ENCODE data around the gene GNG8. TPM values are rescaled to one million over a fixed set of nuclear protein-coding genes. Genes with fewer than 3 reads are reported as not detected.
A peak's percentile ranks its signal among the peaks of the same experiment; 100 is the strongest.

The GNG8 gene
- total RNA-seq, 1 experiment from 2014 or later: not detected

DNA sequence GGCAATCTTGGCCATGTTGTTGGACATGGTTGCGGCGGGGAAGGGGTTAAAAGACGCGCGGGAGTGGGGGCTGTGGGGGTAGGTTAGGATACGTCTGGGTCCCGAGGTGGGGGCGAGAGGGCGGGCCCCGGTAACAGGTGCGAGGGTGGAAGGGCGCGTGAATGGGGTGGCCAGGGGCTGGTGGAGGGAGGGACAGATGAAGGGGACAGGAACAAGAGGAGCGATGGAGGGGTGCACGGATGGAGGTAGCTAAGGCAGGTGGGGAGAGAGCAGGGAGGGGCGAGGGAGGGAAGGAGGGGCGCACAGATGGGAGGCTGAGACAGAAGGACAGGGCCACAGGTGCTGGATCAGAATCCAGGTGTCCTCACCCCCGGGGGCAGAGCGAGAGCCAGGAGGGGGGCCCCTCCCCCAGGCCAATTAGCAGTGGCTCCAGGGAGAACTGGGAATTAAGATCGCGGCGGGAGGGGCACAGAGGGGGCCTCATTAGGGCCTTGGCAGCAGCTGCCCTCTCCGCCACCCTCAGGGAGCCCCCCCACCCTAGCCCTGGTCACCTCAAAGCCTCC lies 1.3 kb downstream of the GNG8 start:
- Histone ChIP-seq H3K27me3 (ENCODE audit: insufficient read depth, low read length) (no peaks in the 10 kb centered on the region), H4K20me1 (ENCODE audit: insufficient read depth) (no peaks in the 10 kb centered on the region), H3K9ac (ENCODE audit: low read length) (no peak overlapping the region), H3K4me1 (ENCODE audit: control insufficient read depth in 1 of 2, insufficient read depth in 2 of 2, low read length in 2 of 2) (peaks cover 20 to 34% of the 10 kb centered on the region in 2 experiments), H3K9me3 (ENCODE audit: control insufficient read depth in 1 of 2, insufficient read depth in 1 of 2, low read depth in 1 of 2, low read length in 2 of 2) (no peaks in the 10 kb centered on the region), H3K36me3 (ENCODE audit: control insufficient read depth in 1 of 2, insufficient read depth in 2 of 2, low read length in 2 of 2) (no peaks in the 10 kb centered on the region), H3K4me2 (ENCODE audit: low read length) (peak overlapping the region; percentile 95), H3K27ac (ENCODE audit: low read depth, low read length) (no peak overlapping the region), H3K4me3 (replicated peaks in 1 of 2; ENCODE audit: low read depth in 1 of 2, low read length in 2 of 2) (peak overlapping the region; percentile 31 to 50), H2AFZ (ENCODE audit: low read depth, low read length, poor library complexity, severe bottlenecking) (no peak overlapping the region), H3K79me2 (ENCODE audit: insufficient read depth, low read length) (no peaks in the 10 kb centered on the region), H3K9me2 (ENCODE audit: insufficient read depth) (no peaks in the 10 kb centered on the region)
- BruUV-seq (replicated peaks): no TSS peak
- ChIA-PET RAD21 (ENCODE audit: low non-redundant PET in 1 of 2, low total read pairs in 2 of 2, uncharacterized antibody in 2 of 2, unreplicated experiment in 2 of 2) (no interaction called here), POLR2A (no interaction called here), CTCF (no interaction called here)
- intact Hi-C loops (cut with micrococcal nuclease): no loop called here
- TF ChIP-seq CTCF (IDR thresholded peaks at IDR 0.05 in 2 of 3, conservative IDR thresholded peaks at IDR 0.05 in 1 of 3; ENCODE audit: borderline replicate concordance in 1 of 3, insufficient read depth in 1 of 3, low read depth in 2 of 3, low read length in 2 of 3): no peak
- no peak for TF ChIP-seq EGR1 (IDR thresholded peaks at IDR 0.05; ENCODE audit: low read depth)
- no peak for TF ChIP-seq SIN3A (IDR thresholded peaks at IDR 0.05; ENCODE audit: low read depth)
- TF ChIP-seq EZH2phosphoT487 (IDR thresholded peaks at IDR 0.05; ENCODE audit: borderline replicate concordance): no peak
- TF ChIP-seq, protein P1, sequence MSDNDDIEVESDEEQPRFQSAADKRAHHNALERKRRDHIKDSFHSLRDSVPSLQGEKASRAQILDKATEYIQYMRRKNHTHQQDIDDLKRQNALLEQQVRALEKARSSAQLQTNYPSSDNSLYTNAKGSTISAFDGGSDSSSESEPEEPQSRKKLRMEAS (IDR thresholded peaks at IDR 0.05): no peak
- no peak for TF ChIP-seq JUND (IDR thresholded peaks at IDR 0.05)
- no peak for TF ChIP-seq FOSL1 (IDR thresholded peaks at IDR 0.05; ENCODE audit: low read depth)
- TF ChIP-seq CBX3 (IDR thresholded peaks at IDR 0.05; ENCODE audit: low read depth): no peak
- no peak for TF ChIP-seq YY1 (IDR thresholded peaks at IDR 0.05; ENCODE audit: extremely low read depth, insufficient replicate concordance, low read depth, low read length)
- DNase-seq (ENCODE audit: low read depth, low spot score): no peak
- no peak for ATAC-seq

Measured in HCT116 (cell line).